GM12875 (cell line): ENCODE results near the gene SH3GL1.

ENCODE experiments used
- H3K4me3 ChIP-seq: one replicate; pipeline ENCODE4 v1.5.1; 2011; ENCODE audit warnings: low read depth, low read length, control low read depth
- CTCF ChIP-seq: IDR thresholded peaks from 2 replicates; pipeline ENCODE4 v1.5.1; 2011; ENCODE audit warnings: low read depth, mild to moderate bottlenecking, control low read depth, inconsistent platforms, low read length, moderate library complexity, borderline replicate concordance; ENCODE audit not compliant: insufficient read depth

The SH3GL1 gene

GRCh38 chr19:4389064-4389375 lies 11.3 kb downstream of the SH3GL1 start:
- no peak for TF ChIP-seq CTCF

GRCh38 chr19:4388337-4389063 lies 11.8 kb downstream of the SH3GL1 start:
- TF ChIP-seq CTCF, result no peak
- H3K4me3 ChIP-seq, result no peak overlapping the region

More at GRCh38 chr19:4389064-4389375, 11.3 kb downstream of the SH3GL1 start:
- H3K4me3 ChIP-seq, result no peak overlapping the region

GRCh38 chr19:4386041-4386782 lies 14.1 kb downstream of the SH3GL1 start:
- no peak for TF ChIP-seq CTCF

GRCh38 chr19:4385291-4386040 lies 14.9 kb downstream of the SH3GL1 start:
- TF ChIP-seq CTCF, result no peak
- H3K4me3 ChIP-seq, result no peak overlapping the region

More at GRCh38 chr19:4386041-4386782, 14.1 kb downstream of the SH3GL1 start:
- H3K4me3 ChIP-seq, result peak overlapping the region; percentile 5

- TF ChIP-seq CTCF, result no peak
- H3K4me3 ChIP-seq, result peak overlapping the region; percentile 10
Measured at GRCh38 chr19:4380254-4380727, 20.1 kb downstream of the SH3GL1 start.

- H3K4me3 ChIP-seq, result peak overlapping the region; percentile 36
- TF ChIP-seq CTCF, result no peak
Measured at GRCh38 chr19:4379383-4380253, 20.7 kb downstream of the SH3GL1 start.
